K562 (cell line): Measurements from ENCODE around the gene SET. TPM values are rescaled to one million over a fixed set of nuclear protein-coding genes. Genes with fewer than 3 reads are reported as not detected.

Source experiments
- ATAC-seq: fragments of 200-7000 bp; cut with Tn5 transposase; 3 replicates; pipeline ENCODE4 v1.9.1; 2020; ENCODE audit warnings: moderate library complexity
- BruUV-seq: library from RNA; stranded (reverse); fragments of 400-500 nt; replicated peaks from 2 replicates; lab custom pipeline; 2021; lab: Mats Ljungman, UMichigan
- CTCF ChIA-PET: fragments of 300-600 bp; formaldehyde crosslinking; extraction: SDS; loops from one replicate; lab custom pipeline; 2021; ENCODE audit warnings: low intra/inter-chr PET ratio; lab: Yijun Ruan, JAX
- POLR2A ChIA-PET: fragments of 300-600, 350-650 bp; sonication (Branson Sonifier 250); formaldehyde crosslinking; extraction: SDS; loops from one replicate; lab custom pipeline; 2021; ENCODE audit warnings: antibody characterized with exemption, inconsistent platforms; lab: Yijun Ruan, JAX
- DNase-seq, 4 experiments: peaks; one replicate each; pipeline versions ENCODE4 v3.0.0 to v3.0.0-alpha.2; 2011 to 2018; ENCODE audit warnings: low spot score in 3 of 4, mixed read lengths in 3 of 4; ENCODE audit errors: extremely low read depth in 1 of 4
- FAIRE-seq: peaks from 2 replicates; lab custom pipeline; 2011; peaks lifted over from hg19 to GRCh38; lab: Jason Lieb, UNC
- H2AFZ ChIP-seq: 2 replicates; pipeline ENCODE4 v1.6.0; 2011; ENCODE audit warnings: low read depth, low read length, control low read depth, inconsistent platforms
- H3K27ac ChIP-seq: fragments of 200-600 bp; 3 replicates; pipeline ENCODE4 v1.8.0; 2011; ENCODE audit warnings: low read depth, mild to moderate bottlenecking, control low read depth, inconsistent platforms, low read length, moderate library complexity, mixed read lengths; ENCODE audit errors: extremely low read depth
- H3K27me3 ChIP-seq, 2 experiments: fragments of 300-600 bp in 1 of 2; 2 replicates in 1 of 2; 3 replicates in 1 of 2; pipeline versions ENCODE4 v1.6.0 to v1.8.0; 2011; ENCODE audit warnings: inconsistent platforms in 2 of 2, low read length in 2 of 2, mild to moderate bottlenecking in 1 of 2, mixed read lengths in 1 of 2, moderate library complexity in 1 of 2; ENCODE audit not compliant: control insufficient read depth in 2 of 2, insufficient read depth in 2 of 2
- H3K36me3 ChIP-seq: fragments of 300-600 bp; 3 replicates; pipeline ENCODE4 v1.8.0; 2011; ENCODE audit warnings: mild to moderate bottlenecking, low read length, inconsistent platforms; ENCODE audit not compliant: control insufficient read depth, insufficient read depth
- H3K4me1 ChIP-seq, 2 experiments: fragments of 200-600 bp in 1 of 2; replicated peaks in 1 of 2; 2 replicates in 1 of 2; 3 replicates in 1 of 2; pipeline versions ENCODE4 v1.5.1 to v1.8.0; 2011; ENCODE audit warnings: inconsistent platforms in 2 of 2, low read length in 2 of 2, mild to moderate bottlenecking in 1 of 2, mixed read lengths in 1 of 2, moderate library complexity in 1 of 2; ENCODE audit not compliant: control insufficient read depth in 2 of 2, insufficient read depth in 2 of 2
- H3K4me2 ChIP-seq: 2 replicates; pipeline ENCODE4 v1.6.1; 2011; ENCODE audit warnings: low read length, control low read depth, inconsistent platforms, mixed read lengths; ENCODE audit not compliant: insufficient read depth
- H3K4me3 ChIP-seq: fragments of 200-600 bp; sonication (generic), shearing (Covaris generic); 2 replicates; pipeline ENCODE4 v1.5.1; 2016; ENCODE audit warnings: control low read depth, inconsistent platforms
- H3K79me2 ChIP-seq: fragments of 200-600 bp; 3 replicates; pipeline ENCODE4 v1.8.0; 2011; ENCODE audit warnings: low read length, inconsistent platforms; ENCODE audit not compliant: control insufficient read depth, insufficient read depth
- H3K9ac ChIP-seq, 2 experiments: 2 replicates each; pipeline versions ENCODE4 v1.6.0 to v1.6.1; 2011; ENCODE audit warnings: low read depth in 2 of 2, low read length in 2 of 2, control low read depth in 1 of 2, inconsistent platforms in 1 of 2, mild to moderate bottlenecking in 1 of 2, mixed read lengths in 1 of 2; ENCODE audit not compliant: insufficient read depth in 1 of 2
- H3K9me1 ChIP-seq: one replicate; pipeline ENCODE4 v1.6.0; 2011; ENCODE audit warnings: inconsistent platforms, mild to moderate bottlenecking, low read length, moderate library complexity; ENCODE audit not compliant: control insufficient read depth, insufficient read depth
- H3K9me3 ChIP-seq: replicated peaks from 2 replicates; pipeline ENCODE4 v1.5.1; 2011; ENCODE audit warnings: low read depth, low read length, inconsistent platforms; ENCODE audit not compliant: control insufficient read depth, insufficient read depth
- H4K20me1 ChIP-seq: replicated peaks from 2 replicates; pipeline ENCODE4 v1.6.1; 2011; ENCODE audit warnings: low read length, inconsistent platforms, mixed read lengths; ENCODE audit not compliant: control insufficient read depth, insufficient read depth
- ATF7 ChIP-seq: fragments of 450-650 bp; IDR thresholded peaks from 2 replicates; pipeline ENCODE4 v1.7.1; 2014; ENCODE audit warnings: mild to moderate bottlenecking, moderate library complexity
- COPS2 ChIP-seq: fragments of 450-650 bp; conservative IDR thresholded peaks from 2 replicates; pipeline ENCODE4 v1.6.1; 2016; ENCODE audit warnings: mild to moderate bottlenecking, moderate library complexity
- GABPB2 ChIP-seq: fragments of 250-450 bp; sonication (Bioruptor Pico); conservative IDR thresholded peaks from 2 replicates; pipeline ENCODE4 v1.5.1; 2021; ENCODE audit warnings: mild to moderate bottlenecking
- POLR2AphosphoS5 ChIP-seq: IDR thresholded peaks from 2 replicates; pipeline ENCODE4 v1.6.1; 2011; ENCODE audit warnings: mild to moderate bottlenecking, low read depth, low read length, moderate library complexity; ENCODE audit not compliant: control insufficient read depth, insufficient read depth
- SIRT6 ChIP-seq: IDR thresholded peaks from one replicate; pipeline ENCODE4 v1.6.1; 2012; ENCODE audit warnings: low read depth, mild to moderate bottlenecking, control low read depth, inconsistent platforms, low read length, moderate library complexity
- SMARCA4 ChIP-seq: fragments of 450-650 bp; IDR thresholded peaks from 2 replicates; pipeline ENCODE4 v1.6.1; 2016
- XRCC5 ChIP-seq: fragments of 200-400 bp; formaldehyde crosslinking; IDR thresholded peaks from 2 replicates; pipeline ENCODE4 v1.6.1; 2017; ENCODE audit warnings: low read depth, mild to moderate bottlenecking, low read length
- ZNF143 ChIP-seq: sonication (generic); formaldehyde crosslinking; IDR thresholded peaks from 2 replicates; pipeline ENCODE4 v1.9.0; 2022; ENCODE audit warnings: mild to moderate bottlenecking, missing genetic modification reagents
- WGBS: fragments of 100-300 bp; shearing (Covaris generic); methylation state at CpG from one replicate; pipeline ENCODE4 v1.1.6; 2016; ENCODE audit warnings: low coverage, mixed read lengths; ENCODE audit not compliant: insufficient coverage; ENCODE audit errors: missing lambda C conversion rate; 5-methylcytosine and 5-hydroxymethylcytosine counted together
- in situ Hi-C: fragments of 300-500 bp; cut with MboI; formaldehyde crosslinking; loops from 4 replicates; pipeline ENCODE4 v1.15.0; 2018; ENCODE audit warnings: inconsistent platforms, mixed read lengths
- intact Hi-C: fragments of 100-400 bp; cut with micrococcal nuclease; formaldehyde crosslinking; loops from 2 replicates; pipeline ENCODE4 v1.14.2; 2022
- polyA plus RNA-seq, 8 experiments: library from polyadenylated mRNA; depleted of rRNA in 4 of 8; stranded (reverse) in 5 of 8; unstranded in 3 of 8; fragments of >200 nt; fragmentation: Nextera tagmentation in 2 of 8; fragmentation: Illumina TruSeq in 1 of 8; extraction: Ambion mirVana in 2 of 8; extraction: Trizol in 1 of 8; gene quantifications; 2 replicates each; pipeline versions ENCODE4 v1.2.1 to v1.2.3, GENCODE V29; 2011 to 2014; ENCODE audit warnings: inconsistent platforms in 1 of 8, missing spikeins in 1 of 8
- total RNA-seq, 7 experiments: library from RNA; depleted of rRNA in 6 of 7; stranded (reverse); fragments of >200 nt in 6 of 7; fragmentation: Illumina TruSeq in 2 of 7; extraction: Trizol in 2 of 7; gene quantifications; 2 replicates each; pipeline versions ENCODE4 v1.2.1 to v1.2.3, GENCODE V29; 2011 to 2021; ENCODE audit warnings: low replicate concordance in 1 of 7

Gene SET
- total and polyA plus RNA-seq, 9 of the 15 experiments (the other 6 are each of a cell fraction or from before 2014, with no cell fraction given), result 404 to 1,447 (median 907) TPM

- H3K27me3 ChIP-seq, result no peaks in the 10 kb centered on the region
- TF ChIP-seq ZNF143 (CRISPR knock-in tag) (no peak), COPS2 (no peak), GABPB2 (CRISPR knock-in tag) (no peak), ATF7 (no peak), POLR2AphosphoS5 (peak; percentile 10; the same call in 1 of the 2 replicates), SMARCA4 (no peak), SIRT6 (peak; percentile 91), XRCC5 (no peak)
- H4K20me1 ChIP-seq, result no peaks in the 10 kb centered on the region
- ChIA-PET POLR2A (interaction anchor here (0.6 to 1.5 kb wide), 3 partner anchors 8 to 74 kb away, joined by 3 to 5 read pairs (median 3); no protein-coding TSS in a partner anchor), CTCF (no interaction called here)
- H3K9ac ChIP-seq, result peak overlapping the region; percentile 83 to 96; a peak in 3 of 4 replicates
- peak; percentile 62 for FAIRE-seq
- H3K4me3 ChIP-seq, result peak overlapping the region; percentile 67
- WGBS, result 28% methylated on average over 9 of the region's 9 CpGs
- H2AFZ ChIP-seq, result no peak overlapping the region
- H3K36me3 ChIP-seq, result peaks cover 33% of the 10 kb centered on the region; the same call in 1 of the 3 replicates
- peak overlapping the region; percentile 2; the same call in 1 of the 2 replicates for H3K4me2 ChIP-seq
- ATAC-seq, result no peak
- DNase-seq, result no peak
- no TSS peak for BruUV-seq
- peaks cover 8 to 47% of the 10 kb centered on the region in 2 experiments; a peak in 4 of 5 replicates for H3K4me1 ChIP-seq
- peaks cover 8% of the 10 kb centered on the region; the same call in 2 of the 3 replicates for H3K79me2 ChIP-seq
- in situ Hi-C loops (no loop called here), intact Hi-C loops (no loop called here)
- H3K27ac ChIP-seq, result no peak overlapping the region; the same call in 2 of the 3 replicates
- no peaks in the 10 kb centered on the region for H3K9me3 ChIP-seq
- H3K9me1 ChIP-seq, result peaks cover 2% of the 10 kb centered on the region
These were observed 33.6 kb downstream of the SET start for GRCh38 chr9:128722380-128723351.
